Heart right ventricle (tissue), 16 donors: Measurements from ENCODE around the gene ANKS1B. TPM values are rescaled to one million over a fixed set of nuclear protein-coding genes. Genes with fewer than 3 reads are reported as not detected.

Source experiments
- ATAC-seq, 8 donors: fragments of 200-7000 bp; cut with Tn5 transposase; one replicate each; pipeline ENCODE4 v1.9.1; 2020; ENCODE audit warnings: mild to moderate bottlenecking in 8 of 8, moderate library complexity in 8 of 8, moderate number of reproducible peaks in 1 of 8
- DNase-seq, 2 donors: peaks; one replicate each; pipeline ENCODE4 v3.0.0-alpha.2; 2020
- H3K27ac ChIP-seq, 10 donors: fragments of 200-600 bp; sonication (generic) in 2 of 10; one replicate each; pipeline versions ENCODE4 v1.5.0 to v1.8.0; 2020 to 2022; ENCODE audit warnings: mild to moderate bottlenecking in 3 of 10
- H3K27me3 ChIP-seq, 7 donors: fragments of 200-600 bp; one replicate each; pipeline ENCODE4 v1.8.0; 2021 to 2022; ENCODE audit warnings: mild to moderate bottlenecking in 2 of 7
- H3K36me3 ChIP-seq, 9 donors: fragments of 200-600 bp; sonication (generic) in 1 of 9; one replicate each; pipeline versions ENCODE4 v1.5.0 to v1.8.0; 2020 to 2022; ENCODE audit warnings: mild to moderate bottlenecking in 2 of 9
- H3K4me1 ChIP-seq, 9 donors: fragments of 200-600 bp; sonication (generic) in 1 of 9; one replicate each; pipeline versions ENCODE4 v1.5.0 to v1.8.0; 2020 to 2022; ENCODE audit warnings: mild to moderate bottlenecking in 4 of 9
- H3K4me3 ChIP-seq, 10 donors: fragments of 200-600 bp; sonication (generic) in 2 of 10; one replicate each; pipeline versions ENCODE4 v1.5.0 to v1.8.0; 2020 to 2022; ENCODE audit warnings: mild to moderate bottlenecking in 7 of 10, moderate library complexity in 2 of 10
- H3K9me3 ChIP-seq, 11 donors: fragments of 200-600 bp in 10 of 11; sonication (generic) in 2 of 11; one replicate each; pipeline versions ENCODE4 v1.5.0 to v1.8.0; 2013 to 2022; ENCODE audit warnings: mild to moderate bottlenecking in 2 of 11, control low read depth in 1 of 11, moderate library complexity in 1 of 11
- CTCF ChIP-seq, 9 donors: fragments of 200-600 bp; sonication (generic) in 2 of 9; IDR thresholded peaks; one replicate each; pipeline versions ENCODE4 v1.5.0 to v1.8.0; 2021 to 2022; ENCODE audit warnings: antibody characterized with exemption in 9 of 9, mild to moderate bottlenecking in 5 of 9, moderate library complexity in 1 of 9
- WGBS, 2 donors: extraction: QIAGEN DNeasy Blood & Tissue Kit; methylation state at CpG; one replicate each; pipeline ENCODE4 v1.1.7; 2013; ENCODE audit warnings: inconsistent platforms in 1 of 2; 5-methylcytosine and 5-hydroxymethylcytosine counted together
- intact Hi-C, 10 donors: fragments of 100-400 bp; cut with DNase I; formaldehyde crosslinking; loops; one replicate each; pipeline versions ENCODE4 v1.11.1 to v1.14.2; 2022
- polyA plus RNA-seq, 2 donors: library from polyadenylated mRNA; stranded (reverse); fragments of 200-250 nt; gene quantifications; one replicate each; pipeline ENCODE4 v1.2.3, GENCODE V29; 2013
- total RNA-seq, 10 donors: library from RNA; stranded (reverse); fragmentation: NEBNext Ultra II Directional in 3 of 10; extraction: Animal tissue kit (Norgen Biotek cat#: 25700) in 3 of 10; gene quantifications; one replicate each; pipeline versions ENCODE4 v1.2.1 to v1.2.4, GENCODE V29; 2021 to 2023
- donor health status: Arrhythmogenic right ventricular cardiomyopathy.
- donor health status: ischemic (EF 13 %, LVEDD 7.1; RV severe dilation, severe dysfunction).
- donor health status: healthy with polysubstance abuse.
- donor health status: DM: no; HTN: yes; CAD: no.
- donor health status: DM: no; HTN: no; CAD: no.
- donor health status: ischemic (EF 25% LVEDD 6.9; RV normal size, moderate dysfunction).
- donor health status: ischemic (EF 25% LVEDD 5.7; RV mildly dilated, moderate dysfunction).
- donor health status: healthy.
- donor health status: DM: yes; HTN: yes; CAD: no.
- donor health status: Ischemic cardiomyopathy.
- donor health status: ischemic (EF 35%, LVEDD 5.7; RV mildly dilated, moderate dysfunction).
- donor health status: nonischemic (EF 11% LVEDD 7.7; RV severe dilation, severe dysfunction).
- donor health status: DM: yes; HTN: yes; CAD: no.
- donor health status: PGD.
- donor health status: ischemic (EF 29% LVEDD 5.4; RV normal size, mild dysfunction).
- donor health status: nonischemic (EF 23%, LVEDD 6.1; RV moderate dilation, normal function).

ANKS1B gene
- total and polyA plus RNA-seq, 12 donors = 0.58 to 4.8 (median 1.8) TPM

DNA sequence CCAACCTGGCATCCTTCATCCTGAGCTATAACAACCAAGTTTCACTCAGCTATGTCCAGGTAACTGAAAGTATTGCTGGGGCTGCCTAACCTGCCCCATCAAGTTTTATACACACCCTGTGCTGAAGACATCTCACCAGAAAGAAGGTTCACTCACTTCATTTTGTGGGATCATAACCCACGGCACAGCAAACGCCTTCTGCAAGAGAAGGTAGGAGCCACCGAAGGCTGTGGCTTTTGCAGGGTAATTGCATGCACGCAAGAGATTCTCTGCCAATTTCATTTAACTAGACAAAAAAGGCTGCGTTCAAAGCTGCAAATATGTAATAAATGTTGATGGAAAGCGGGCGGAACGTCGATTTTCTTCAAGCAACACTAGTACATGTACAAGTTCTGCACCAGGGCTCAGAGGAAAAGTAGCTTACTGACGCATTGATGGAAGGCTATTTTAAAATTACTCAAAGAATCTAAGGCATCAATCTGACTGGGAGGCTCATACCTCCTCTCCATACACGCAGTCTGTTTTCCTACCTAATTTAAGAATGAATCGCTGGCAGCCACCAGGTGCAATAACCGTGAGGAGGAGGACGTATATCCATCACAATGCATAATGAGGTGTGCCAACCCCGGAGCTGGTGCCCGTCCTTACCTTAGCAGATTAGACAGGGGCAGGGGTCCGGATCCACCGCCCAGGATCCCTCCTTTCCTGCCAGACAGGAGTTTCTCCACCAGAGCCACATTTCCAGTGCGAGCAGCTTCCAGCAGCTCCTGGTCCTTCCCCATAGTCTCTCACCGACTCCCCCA, 1.1 kb downstream of the ANKS1B start:
- no peak for TF ChIP-seq CTCF (IDR thresholded peaks at IDR 0.05)
- peak overlapping the region in 2 of 10 donors; percentile 39 to 47 for H3K27ac ChIP-seq
- WGBS, 2 donors = 22 to 27% methylated on average over 20 of the region's 20 CpGs

GRCh38 chr12:99981639-99982190, 3.0 kb downstream of the ANKS1B start:
- TF ChIP-seq CTCF (IDR thresholded peaks at IDR 0.05) = no peak
- 75 to 79% methylated on average over 4 of the region's 4 CpGs for WGBS, 2 donors
- no peak for ATAC-seq

More for the DNA sequence above, 1.1 kb downstream of the ANKS1B start:
- H3K36me3 ChIP-seq = no peaks in the 10 kb centered on the region
- intact Hi-C loops = no loop called here
- H3K9me3 ChIP-seq = no peaks in the 10 kb centered on the region
- ATAC-seq = peak in 3 of 8 donors; percentile 26 to 33 (median 32)
- H3K27me3 ChIP-seq = peaks cover 0 to 52% (median 9%) of the 10 kb centered on the region in 7 donors
- H3K4me1 ChIP-seq = peaks cover 0 to 10% (median 0%) of the 10 kb centered on the region in 9 donors
- H3K4me3 ChIP-seq = peak overlapping the region in 9 of 10 donors; percentile 35 to 63 (median 55)
- no peak for DNase-seq

DNA sequence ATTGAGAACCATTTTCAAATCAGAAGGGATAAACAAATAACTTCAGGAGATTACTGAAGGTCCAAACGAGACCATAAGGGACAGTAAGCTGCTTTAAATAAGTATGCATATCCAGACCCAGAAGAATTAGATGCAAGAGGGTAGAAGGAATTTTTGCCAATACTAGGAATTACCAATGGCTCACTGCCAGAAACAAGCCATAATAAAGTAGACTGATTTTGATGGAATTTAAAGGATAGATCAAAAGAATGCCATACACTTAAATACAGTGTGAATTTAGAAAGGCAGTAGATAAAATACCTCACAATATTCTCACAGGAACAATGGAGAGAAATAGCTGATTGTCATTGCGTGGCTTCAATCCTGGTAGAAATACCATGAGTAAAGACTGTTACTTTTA, 5.3 kb downstream of the ANKS1B start:
- intact Hi-C loops = loop anchor here in 1 of 10 donors (2.0 kb wide), 1 partner anchor 15 kb away; no protein-coding TSS in a partner anchor
- whole genome bisulfite sequencing, 2 donors = 63 to 67% methylated on average over 2 of the region's 2 CpGs
- ATAC-seq = no peak
- Histone ChIP-seq H3K9me3 (no peaks in the 10 kb centered on the region), H3K36me3 (no peaks in the 10 kb centered on the region), H3K4me3 (no peak overlapping the region), H3K27me3 (peaks cover 0 to 28% (median 0%) of the 10 kb centered on the region in 7 donors), H3K4me1 (peaks cover 0 to 7% (median 0%) of the 10 kb centered on the region in 9 donors), H3K27ac (no peak overlapping the region)
- no peak for DNase-seq
- no peak for TF ChIP-seq CTCF (IDR thresholded peaks at IDR 0.05)

More at GRCh38 chr12:99981639-99982190, 3.0 kb downstream of the ANKS1B start:
- peaks cover 0 to 10% (median 0%) of the 10 kb centered on the region in 9 donors for H3K4me1 ChIP-seq
- peaks cover 0 to 48% (median 8%) of the 10 kb centered on the region in 7 donors for H3K27me3 ChIP-seq
- H3K27ac ChIP-seq = no peak overlapping the region
- no peak for DNase-seq
- intact Hi-C loops = no loop called here
- H3K9me3 ChIP-seq = no peaks in the 10 kb centered on the region
- no peak overlapping the region for H3K4me3 ChIP-seq
- H3K36me3 ChIP-seq = no peaks in the 10 kb centered on the region

DNA sequence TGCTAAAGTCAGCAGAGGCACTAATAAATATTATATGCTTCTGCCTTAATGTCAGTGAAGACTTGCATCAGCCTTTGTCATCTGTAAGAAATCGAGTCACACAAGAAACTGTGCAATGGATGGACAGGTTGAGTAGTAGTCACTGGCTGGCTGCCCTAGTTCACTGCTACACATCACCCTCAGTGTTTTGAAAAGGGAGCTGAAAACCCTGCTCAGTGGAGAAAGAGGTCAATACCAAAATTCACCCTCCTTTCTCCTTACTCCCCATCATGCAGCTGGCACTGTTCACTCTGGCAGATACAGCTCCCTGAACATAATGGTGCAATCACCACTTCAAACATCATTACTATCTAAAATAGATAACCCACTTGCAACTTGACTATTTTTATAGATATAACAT, 6.6 kb downstream of the ANKS1B start:
- Histone ChIP-seq H3K27me3 (peaks cover 0 to 15% (median 0%) of the 10 kb centered on the region in 7 donors), H3K27ac (no peak overlapping the region), H3K4me3 (no peak overlapping the region), H3K9me3 (peaks cover 0 to 2% (median 0%) of the 10 kb centered on the region in 11 donors), H3K36me3 (no peaks in the 10 kb centered on the region), H3K4me1 (no peaks in the 10 kb centered on the region)
- WGBS, 2 donors = 75 to 83% methylated on average over 1 of the region's 1 CpG
- no peak for DNase-seq
- ATAC-seq = no peak
- no peak for TF ChIP-seq CTCF (IDR thresholded peaks at IDR 0.05)
- intact Hi-C loops = loop anchor here in 1 of 10 donors (2.0 kb wide), 1 partner anchor 13 kb away; no protein-coding TSS in a partner anchor
